GM12878 (cell line): Measurements from ENCODE around the gene SIRT5.

Experiments used
- CTCF ChIP-seq, 3 experiments: IDR thresholded peaks in 2 of 3; conservative IDR thresholded peaks in 1 of 3; 2 replicates each; pipeline ENCODE4 v1.5.1; 2011; ENCODE audit warnings: low read depth in 3 of 3, low read length in 3 of 3, mild to moderate bottlenecking in 3 of 3, control low read depth in 2 of 3, moderate library complexity in 2 of 3, inconsistent platforms in 1 of 3, mixed read lengths in 1 of 3; ENCODE audit not compliant: control insufficient read depth in 2 of 3, insufficient read depth in 1 of 3; ENCODE audit errors: extremely low read depth in 1 of 3
- EP300 ChIP-seq, 2 experiments: fragments of 150-350 bp in 1 of 2; IDR thresholded peaks; 2 replicates each; pipeline ENCODE4 v1.6.1; 2011 to 2012; ENCODE audit warnings: low read depth in 2 of 2, low read length in 2 of 2, borderline replicate concordance in 1 of 2, improper control_type of control experiment in 1 of 2, inconsistent platforms in 1 of 2; ENCODE audit not compliant: control insufficient read depth in 1 of 2
- EZH2 ChIP-seq: IDR thresholded peaks from 2 replicates; pipeline ENCODE4 v1.6.1; 2012; ENCODE audit warnings: low read depth, mild to moderate bottlenecking, control low read depth, inconsistent platforms, low read length, borderline replicate concordance; ENCODE audit not compliant: control insufficient read depth
- POLR2AphosphoS5 ChIP-seq: IDR thresholded peaks from 2 replicates; pipeline ENCODE4 v1.6.1; 2011; ENCODE audit warnings: mild to moderate bottlenecking, low read length, inconsistent platforms
- SREBF2 ChIP-seq: IDR thresholded peaks from 2 replicates; pipeline ENCODE4 v1.6.1; 2012; ENCODE audit warnings: mild to moderate bottlenecking, low read length

- TF ChIP-seq EZH2 (no peak), CTCF (IDR thresholded peaks at IDR 0.05 in 2 of 3, conservative IDR thresholded peaks at IDR 0.05 in 1 of 3; ENCODE audit: control insufficient read depth in 2 of 3, extremely low read depth in 1 of 3, insufficient read depth in 1 of 3, low read depth in 3 of 3, low read length in 3 of 3) (no peak), EP300 (IDR thresholded peaks at IDR 0.05; ENCODE audit: borderline replicate concordance in 1 of 2, control insufficient read depth in 1 of 2, low read depth in 2 of 2, low read length in 2 of 2) (no peak), POLR2AphosphoS5 (no peak), SREBF2 (no peak)
Observed at GRCh38 chr6:13617066-13617465, 42.7 kb downstream of the SIRT5 start.
